HepG2 (cell line): ENCODE measurements around the gene SEPTIN12. TPM values are rescaled to one million over a fixed set of nuclear protein-coding genes. Genes with fewer than 3 reads are reported as not detected.

Source experiments
- ATAC-seq: fragments of 200-7000 bp; cut with Tn5 transposase; 3 replicates; pipeline ENCODE4 v1.9.1; 2020; ENCODE audit warnings: mild to moderate bottlenecking, moderate library complexity
- BruUV-seq: library from RNA; stranded (reverse); fragments of 400-500 nt; replicated peaks from 2 replicates; lab custom pipeline; 2021; lab: Mats Ljungman, UMichigan
- CTCF ChIA-PET: fragments of 300-600 bp; formaldehyde crosslinking; extraction: SDS; loops from one replicate; lab custom pipeline; 2021; ENCODE audit warnings: low total read pairs, inconsistent platforms, low intra/inter-chr PET ratio; lab: Yijun Ruan, JAX
- POLR2A ChIA-PET: fragments of 350-600 bp; sonication (Branson Sonifier 250); formaldehyde crosslinking; loops from one replicate; lab custom pipeline; 2020; ENCODE audit warnings: antibody characterized with exemption, inconsistent platforms; lab: Yijun Ruan, JAX
- DNase-seq: peaks from one replicate; pipeline ENCODE4 v3.0.0-alpha.2; 2015; ENCODE audit warnings: low spot score
- FAIRE-seq: peaks from 3 replicates; lab custom pipeline; 2011; peaks lifted over from hg19 to GRCh38; lab: Jason Lieb, UNC
- H2AFZ ChIP-seq: one replicate; pipeline ENCODE4 v1.6.1; 2011; ENCODE audit warnings: low read length, inconsistent platforms
- H3K27ac ChIP-seq: fragments of 300-600 bp; 3 replicates; pipeline ENCODE4 v1.8.0; 2011; ENCODE audit warnings: mixed run types, mild to moderate bottlenecking, mixed read lengths, low read length, inconsistent platforms; ENCODE audit not compliant: insufficient read depth; ENCODE audit errors: extremely low read length
- H3K27me3 ChIP-seq, 2 experiments: fragments of 200-600 bp in 1 of 2; 2 replicates in 1 of 2; 3 replicates in 1 of 2; pipeline versions ENCODE4 v1.6.0 to v1.8.0; 2011; ENCODE audit warnings: low read length in 2 of 2, mild to moderate bottlenecking in 2 of 2, moderate library complexity in 2 of 2, inconsistent platforms in 1 of 2; ENCODE audit not compliant: insufficient read depth in 2 of 2, control insufficient read depth in 1 of 2
- H3K36me3 ChIP-seq, 2 experiments: fragments of 200-600 bp in 1 of 2; replicated peaks in 1 of 2; 2 replicates in 1 of 2; 3 replicates in 1 of 2; pipeline versions ENCODE4 v1.5.1 to v1.8.0; 2011; ENCODE audit warnings: low read length in 2 of 2, inconsistent platforms in 1 of 2; ENCODE audit not compliant: insufficient read depth in 2 of 2, control insufficient read depth in 1 of 2
- H3K4me1 ChIP-seq: 2 replicates; pipeline ENCODE4 v1.5.1; 2012; ENCODE audit warnings: low read length, inconsistent platforms; ENCODE audit not compliant: insufficient read depth
- H3K4me2 ChIP-seq: 2 replicates; pipeline ENCODE4 v1.6.0; 2011; ENCODE audit warnings: low read depth, low read length, inconsistent platforms
- H3K4me3 ChIP-seq, 3 experiments: fragments of 200-600 bp in 1 of 3; sonication (generic), shearing (Covaris generic) in 1 of 3; replicated peaks in 1 of 3; 2 replicates each; pipeline ENCODE4 v1.5.1; 2011 to 2016; ENCODE audit warnings: low read length in 3 of 3, inconsistent platforms in 2 of 3, low read depth in 2 of 3, mild to moderate bottlenecking in 2 of 3, control low read depth in 1 of 3, mixed read lengths in 1 of 3; ENCODE audit not compliant: insufficient read depth in 1 of 3
- H3K79me2 ChIP-seq: one replicate; pipeline ENCODE4 v1.6.1; 2011; ENCODE audit warnings: low read length, inconsistent platforms; ENCODE audit not compliant: insufficient read depth
- H3K9ac ChIP-seq: 2 replicates; pipeline ENCODE4 v1.6.0; 2011; ENCODE audit warnings: mild to moderate bottlenecking, low read depth, low read length, inconsistent platforms; ENCODE audit not compliant: insufficient read depth
- H3K9me3 ChIP-seq: 2 replicates; pipeline ENCODE4 v1.5.1; 2012; ENCODE audit warnings: mild to moderate bottlenecking, low read length
- H4K20me1 ChIP-seq: 2 replicates; pipeline ENCODE4 v1.6.0; 2011; ENCODE audit warnings: inconsistent platforms, mild to moderate bottlenecking, low read length, moderate library complexity; ENCODE audit not compliant: insufficient read depth
- GMEB2 ChIP-seq: IDR thresholded peaks from 2 replicates; pipeline ENCODE4 v1.6.1; 2016; ENCODE audit warnings: missing biosample characterization, missing genetic modification reagents, low read depth
- LBX2 ChIP-seq: sonication (generic); formaldehyde crosslinking; IDR thresholded peaks from 2 replicates; pipeline ENCODE4 v1.5.0; 2020; ENCODE audit warnings: missing genetic modification reagents, mild to moderate bottlenecking, borderline replicate concordance
- MAZ ChIP-seq, 2 experiments: sonication (generic) in 1 of 2; formaldehyde crosslinking in 1 of 2; IDR thresholded peaks; 2 replicates each; pipeline versions ENCODE4 v1.5.0 to v1.6.1; 2012 to 2020; ENCODE audit warnings: low read depth in 2 of 2, mild to moderate bottlenecking in 2 of 2, borderline replicate concordance in 1 of 2, improper control_type of control experiment in 1 of 2, low read length in 1 of 2, missing genetic modification reagents in 1 of 2, moderate library complexity in 1 of 2
- NKX3-1 ChIP-seq: sonication (generic); formaldehyde crosslinking; IDR thresholded peaks from 2 replicates; pipeline ENCODE4 v1.5.0; 2020; ENCODE audit warnings: missing genetic modification reagents
- RARG ChIP-seq: sonication (generic); formaldehyde crosslinking; IDR thresholded peaks from 2 replicates; pipeline ENCODE4 v1.4.0; 2020; ENCODE audit warnings: low read depth, mild to moderate bottlenecking, missing genetic modification reagents
- ZBTB25 ChIP-seq: IDR thresholded peaks from 2 replicates; pipeline ENCODE4 v1.6.1; 2018; ENCODE audit warnings: missing genetic modification reagents
- ZNF773 ChIP-seq: sonication (generic); formaldehyde crosslinking; IDR thresholded peaks from 2 replicates; pipeline ENCODE4 v1.4.0; 2020; ENCODE audit warnings: missing genetic modification reagents, borderline replicate concordance
- ZNF788 ChIP-seq: sonication (generic); formaldehyde crosslinking; IDR thresholded peaks from 2 replicates; pipeline ENCODE4 v1.5.0; 2020; ENCODE audit warnings: mild to moderate bottlenecking, missing genetic modification reagents, borderline replicate concordance
- ZNF83 ChIP-seq: sonication (generic); formaldehyde crosslinking; IDR thresholded peaks from 2 replicates; pipeline ENCODE4 v1.4.0; 2020; ENCODE audit warnings: missing genetic modification reagents, mild to moderate bottlenecking, borderline replicate concordance
- in situ Hi-C: cut with HindIII; loops from 2 replicates; pipeline ENCODE4 v1.10.0; 2017; ENCODE audit warnings: low pct_unique_long_range_greater_than_20kb; ENCODE audit not compliant: extremely low pct_ligation_motif_present
- intact Hi-C: fragments of 100-400 bp; cut with micrococcal nuclease; formaldehyde crosslinking; loops from one replicate; pipeline ENCODE4 v1.10.0; 2022; ENCODE audit not compliant: unreplicated experiment
- polyA plus RNA-seq, 8 experiments: library from polyadenylated mRNA; depleted of rRNA in 3 of 8; stranded (reverse) in 7 of 8; unstranded in 1 of 8; fragments of >200 nt; fragmentation: Illumina TruSeq in 4 of 8; extraction: Trizol in 4 of 8; gene quantifications; 2 replicates each; pipeline versions ENCODE4 v1.2.1 to v1.2.3, GENCODE V29; 2011 to 2016; ENCODE audit warnings: low read depth in 4 of 8, missing spikeins in 1 of 8, mixed read lengths in 1 of 8; ENCODE audit not compliant: insufficient read depth in 1 of 8
- total RNA-seq, 5 experiments: library from RNA; depleted of rRNA; stranded (reverse); fragments of >200 nt; fragmentation: Illumina TruSeq; extraction: Trizol; gene quantifications; 2 replicates each; pipeline ENCODE4 v1.2.3, GENCODE V29; 2016; ENCODE audit warnings: low read depth in 1 of 5
- TF ChIP-seq, protein P1 (sequence below): sonication (generic); formaldehyde crosslinking; IDR thresholded peaks from 2 replicates; pipeline ENCODE4 v1.9.0; 2021; ENCODE audit warnings: mild to moderate bottlenecking, missing genetic modification reagents

SEPTIN12 gene
- total and polyA plus RNA-seq, 2 of the 13 experiments (the other 11 are each of a cell fraction or from before 2014, with no cell fraction given) = 0.22 TPM; not detected in 1

DNA sequence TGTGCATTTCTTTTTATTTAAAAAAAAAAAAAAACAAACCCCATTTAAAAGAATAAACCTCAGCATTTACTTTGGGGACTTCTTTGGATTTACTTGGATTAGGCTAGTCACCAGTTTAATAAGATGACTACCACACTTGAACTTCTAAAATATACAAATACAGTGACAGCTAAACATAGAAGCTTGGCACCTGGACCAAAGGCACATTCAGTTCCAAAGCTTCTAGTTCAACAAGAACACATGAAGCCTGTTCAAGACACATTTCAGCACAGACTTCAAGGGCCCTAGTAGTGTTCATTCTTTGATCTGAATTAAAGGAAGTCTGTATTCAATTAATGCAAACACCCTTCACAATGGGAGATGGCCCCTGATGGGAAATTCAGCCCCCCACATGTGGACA lies 25.9 kb upstream of the SEPTIN12 start:
- in situ Hi-C loops = no loop called here
- Histone ChIP-seq H3K27me3 (no peaks in the 10 kb centered on the region), H4K20me1 (no peaks in the 10 kb centered on the region), H3K27ac (no peak overlapping the region), H3K4me3 (no peak overlapping the region), H3K9me3 (no peaks in the 10 kb centered on the region), H3K4me2 (no peak overlapping the region), H3K36me3 (peaks cover 23 to 60% of the 10 kb centered on the region in 2 experiments), H3K4me1 (peaks cover 17% of the 10 kb centered on the region), H3K9ac (no peak overlapping the region), H3K79me2 (no peaks in the 10 kb centered on the region), H2AFZ (no peak overlapping the region)
- ATAC-seq (no peak), DNase-seq (no peak), FAIRE-seq (no peak)
- BruUV-seq = no TSS peak
- TF ChIP-seq RARG (no peak), MAZ (IDR thresholded peaks at IDR 0.05; ENCODE audit: borderline replicate concordance, low read depth, low read length) (no peak), MAZ (CRISPR knock-in tag; IDR thresholded peaks at IDR 0.05; ENCODE audit: low read depth) (no peak), ZBTB25 (CRISPR knock-in tag) (no peak), GMEB2 (no peak), ZNF788 (CRISPR knock-in tag) (no peak), NKX3-1 (CRISPR knock-in tag) (no peak), ZNF83 (no peak), LBX2 (CRISPR knock-in tag) (no peak), ZNF773 (CRISPR knock-in tag) (no peak)
- TF ChIP-seq, protein P1, sequence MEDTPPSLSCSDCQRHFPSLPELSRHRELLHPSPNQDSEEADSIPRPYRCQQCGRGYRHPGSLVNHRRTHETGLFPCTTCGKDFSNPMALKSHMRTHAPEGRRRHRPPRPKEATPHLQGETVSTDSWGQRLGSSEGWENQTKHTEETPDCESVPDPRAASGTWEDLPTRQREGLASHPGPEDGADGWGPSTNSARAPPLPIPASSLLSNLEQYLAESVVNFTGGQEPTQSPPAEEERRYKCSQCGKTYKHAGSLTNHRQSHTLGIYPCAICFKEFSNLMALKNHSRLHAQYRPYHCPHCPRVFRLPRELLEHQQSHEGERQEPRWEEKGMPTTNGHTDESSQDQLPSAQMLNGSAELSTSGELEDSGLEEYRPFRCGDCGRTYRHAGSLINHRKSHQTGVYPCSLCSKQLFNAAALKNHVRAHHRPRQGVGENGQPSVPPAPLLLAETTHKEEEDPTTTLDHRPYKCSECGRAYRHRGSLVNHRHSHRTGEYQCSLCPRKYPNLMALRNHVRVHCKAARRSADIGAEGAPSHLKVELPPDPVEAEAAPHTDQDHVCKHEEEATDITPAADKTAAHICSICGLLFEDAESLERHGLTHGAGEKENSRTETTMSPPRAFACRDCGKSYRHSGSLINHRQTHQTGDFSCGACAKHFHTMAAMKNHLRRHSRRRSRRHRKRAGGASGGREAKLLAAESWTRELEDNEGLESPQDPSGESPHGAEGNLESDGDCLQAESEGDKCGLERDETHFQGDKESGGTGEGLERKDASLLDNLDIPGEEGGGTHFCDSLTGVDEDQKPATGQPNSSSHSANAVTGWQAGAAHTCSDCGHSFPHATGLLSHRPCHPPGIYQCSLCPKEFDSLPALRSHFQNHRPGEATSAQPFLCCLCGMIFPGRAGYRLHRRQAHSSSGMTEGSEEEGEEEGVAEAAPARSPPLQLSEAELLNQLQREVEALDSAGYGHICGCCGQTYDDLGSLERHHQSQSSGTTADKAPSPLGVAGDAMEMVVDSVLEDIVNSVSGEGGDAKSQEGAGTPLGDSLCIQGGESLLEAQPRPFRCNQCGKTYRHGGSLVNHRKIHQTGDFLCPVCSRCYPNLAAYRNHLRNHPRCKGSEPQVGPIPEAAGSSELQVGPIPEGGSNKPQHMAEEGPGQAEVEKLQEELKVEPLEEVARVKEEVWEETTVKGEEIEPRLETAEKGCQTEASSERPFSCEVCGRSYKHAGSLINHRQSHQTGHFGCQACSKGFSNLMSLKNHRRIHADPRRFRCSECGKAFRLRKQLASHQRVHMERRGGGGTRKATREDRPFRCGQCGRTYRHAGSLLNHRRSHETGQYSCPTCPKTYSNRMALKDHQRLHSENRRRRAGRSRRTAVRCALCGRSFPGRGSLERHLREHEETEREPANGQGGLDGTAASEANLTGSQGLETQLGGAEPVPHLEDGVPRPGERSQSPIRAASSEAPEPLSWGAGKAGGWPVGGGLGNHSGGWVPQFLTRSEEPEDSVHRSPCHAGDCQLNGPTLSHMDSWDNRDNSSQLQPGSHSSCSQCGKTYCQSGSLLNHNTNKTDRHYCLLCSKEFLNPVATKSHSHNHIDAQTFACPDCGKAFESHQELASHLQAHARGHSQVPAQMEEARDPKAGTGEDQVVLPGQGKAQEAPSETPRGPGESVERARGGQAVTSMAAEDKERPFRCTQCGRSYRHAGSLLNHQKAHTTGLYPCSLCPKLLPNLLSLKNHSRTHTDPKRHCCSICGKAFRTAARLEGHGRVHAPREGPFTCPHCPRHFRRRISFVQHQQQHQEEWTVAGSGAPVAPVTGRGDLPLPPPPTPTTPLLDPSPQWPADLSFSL (CRISPR knock-in tag) = no peak
- intact Hi-C loops = no loop called here
- POLR2A ChIA-PET = no interaction called here
- CTCF ChIA-PET = no interaction called here
